Activated T-helper 17 cell treated with anti-CD3 and anti-CD28 coated beads, Interleukin-2, amount 50 U/mL, for 72 hours (primary cell): Measurements from ENCODE around the gene SMARCA4. TPM values are rescaled to one million over a fixed set of nuclear protein-coding genes. Genes with fewer than 3 reads are reported as not detected.
A peak's percentile ranks its signal among the peaks of the same experiment; 100 is the strongest.

Experiments
- ATAC-seq: fragments of 150-1000 bp; cut with Tn5 transposase; replicated peaks from 2 replicates; pipeline ENCODE4 v1.10.0; 2021; ENCODE audit warnings: mild to moderate bottlenecking, moderate library complexity
- H3K27ac Mint-ChIP-seq: one replicate; pipeline ENCODE4 v1.8.0; 2022; ENCODE audit warnings: mixed read lengths
- H3K27me3 Mint-ChIP-seq: one replicate; pipeline ENCODE4 v1.8.0; 2022; ENCODE audit warnings: mixed read lengths
- H3K36me3 Mint-ChIP-seq: one replicate; pipeline ENCODE4 v1.8.0; 2022; ENCODE audit warnings: low read depth, mild to moderate bottlenecking, mixed read lengths
- H3K4me1 Mint-ChIP-seq: one replicate; pipeline ENCODE4 v1.8.0; 2022; ENCODE audit warnings: mixed read lengths
- H3K4me3 Mint-ChIP-seq: one replicate; pipeline ENCODE4 v1.8.0; 2022; ENCODE audit warnings: mild to moderate bottlenecking, mixed read lengths
- H3K9me3 Mint-ChIP-seq: one replicate; pipeline ENCODE4 v1.8.0; 2022; ENCODE audit warnings: mixed read lengths
- total RNA-seq, 2 donors: library from RNA; stranded (reverse); gene quantifications; one replicate each; pipeline ENCODE4 v1.2.3, GENCODE V29; 2022

Gene SMARCA4
- total RNA-seq, 2 donors from 2014 or later: 71.5 to 119 TPM

DNA sequence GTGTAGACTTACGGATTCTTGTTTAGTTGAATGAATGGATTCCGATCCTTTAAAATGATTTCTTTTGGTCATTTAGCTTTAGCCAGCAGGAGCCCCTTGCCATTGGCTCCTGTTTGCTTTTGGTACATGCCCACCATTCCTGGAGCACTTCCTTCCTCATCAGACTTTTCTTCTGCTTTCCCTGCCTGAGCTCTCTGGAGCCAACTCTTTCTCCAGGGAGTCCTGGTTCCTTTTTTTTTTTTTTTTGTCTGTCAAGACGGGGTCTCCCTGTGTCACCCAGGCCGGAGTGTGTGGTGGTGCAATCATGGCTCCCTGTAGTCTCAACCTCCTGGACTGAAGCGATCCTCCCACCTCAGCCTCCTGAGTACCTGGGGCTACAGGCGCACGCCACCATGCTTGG lies 37.8 kb downstream of the SMARCA4 start:
- H3K9me3 Mint-ChIP-seq: no peaks in the 10 kb centered on the region
- H3K36me3 Mint-ChIP-seq: peaks cover 96% of the 10 kb centered on the region
- ATAC-seq: no peak

DNA sequence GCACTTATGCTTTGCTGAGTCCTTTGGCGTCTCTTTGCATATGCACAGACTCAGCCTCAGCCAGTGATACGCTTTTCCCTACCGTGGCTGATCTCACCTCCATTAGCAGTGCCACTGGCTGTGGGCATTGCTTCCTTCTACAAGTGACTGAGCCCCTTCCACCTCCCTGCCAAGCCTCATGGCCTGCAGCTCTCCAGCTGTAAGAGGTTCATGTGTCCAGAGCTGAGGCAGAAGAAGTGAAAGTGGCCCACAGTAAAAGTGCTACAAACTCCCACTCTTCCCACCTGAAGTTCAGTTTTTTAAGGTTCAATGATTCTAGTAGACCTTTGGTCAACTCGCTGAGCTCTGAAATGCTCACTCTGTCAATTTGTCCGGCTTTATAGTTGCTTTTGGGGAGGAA lies 44.7 kb downstream of the SMARCA4 start:
- no peak for ATAC-seq
- Mint-ChIP-seq H3K27me3 (no peaks in the 10 kb centered on the region), H3K36me3 (peaks cover 99% of the 10 kb centered on the region), H3K9me3 (no peaks in the 10 kb centered on the region), H3K4me3 (no peak overlapping the region), H3K27ac (no peak overlapping the region), H3K4me1 (no peaks in the 10 kb centered on the region)

More for the DNA sequence above, 37.8 kb downstream of the SMARCA4 start:
- H3K4me1 Mint-ChIP-seq: no peaks in the 10 kb centered on the region
- no peaks in the 10 kb centered on the region for H3K27me3 Mint-ChIP-seq
- peak overlapping the region; percentile 43 for H3K27ac Mint-ChIP-seq
- H3K4me3 Mint-ChIP-seq: no peak overlapping the region

DNA sequence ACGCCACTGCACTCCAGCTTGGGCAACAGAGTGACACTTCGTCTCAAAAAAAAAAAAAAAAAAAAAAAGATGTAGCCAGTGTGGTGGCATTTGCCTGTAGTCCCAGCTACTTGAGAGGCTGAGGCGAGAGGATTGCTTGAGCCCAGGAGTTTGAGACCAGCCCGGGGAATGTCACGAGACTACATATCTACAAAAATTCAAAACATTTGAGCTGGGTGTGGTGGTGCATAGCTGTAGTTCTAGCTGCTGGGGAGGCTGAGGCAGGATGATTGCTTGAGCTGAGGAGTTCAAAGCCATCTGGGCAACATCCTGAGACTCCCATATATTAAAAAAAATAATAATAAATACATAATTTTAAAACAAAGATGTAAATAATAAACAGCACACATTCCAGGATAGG lies 46.6 kb downstream of the SMARCA4 start:
- H3K4me1 Mint-ChIP-seq: no peaks in the 10 kb centered on the region
- ATAC-seq: no peak
- H3K27me3 Mint-ChIP-seq: no peaks in the 10 kb centered on the region
- peaks cover 99% of the 10 kb centered on the region for H3K36me3 Mint-ChIP-seq
- no peaks in the 10 kb centered on the region for H3K9me3 Mint-ChIP-seq
- H3K27ac Mint-ChIP-seq: no peak overlapping the region
- no peak overlapping the region for H3K4me3 Mint-ChIP-seq

DNA sequence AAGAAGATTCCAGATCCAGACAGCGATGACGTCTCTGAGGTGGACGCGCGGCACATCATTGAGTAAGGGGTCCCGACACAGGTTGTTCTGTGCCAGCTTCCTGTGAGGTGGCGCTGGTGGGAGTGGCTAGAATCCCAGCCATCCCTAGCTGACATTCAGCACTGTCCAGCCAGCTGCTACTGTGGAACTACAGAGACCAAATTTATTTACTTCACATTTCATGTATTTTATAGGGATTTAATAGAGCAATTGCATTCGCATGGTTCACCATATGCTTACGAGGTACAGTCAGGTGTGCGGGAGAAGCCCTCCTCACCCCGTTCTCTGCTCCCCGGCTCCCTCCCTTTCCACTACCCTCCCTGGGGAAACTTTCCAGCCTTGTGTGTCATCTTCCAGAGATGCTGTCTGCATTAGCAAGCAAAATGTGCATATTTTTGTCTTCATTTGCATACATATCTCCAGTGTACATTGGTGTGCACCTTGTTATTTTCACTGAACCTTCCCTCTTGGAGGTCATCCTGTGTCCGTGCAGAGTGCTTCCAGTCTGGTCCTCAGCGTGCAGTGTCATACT lies 47.2 kb downstream of the SMARCA4 start:
- Mint-ChIP-seq H3K36me3 (peaks cover 99% of the 10 kb centered on the region), H3K27me3 (no peaks in the 10 kb centered on the region), H3K4me3 (no peak overlapping the region), H3K4me1 (no peaks in the 10 kb centered on the region), H3K27ac (no peak overlapping the region), H3K9me3 (no peaks in the 10 kb centered on the region)
- ATAC-seq: no peak

DNA sequence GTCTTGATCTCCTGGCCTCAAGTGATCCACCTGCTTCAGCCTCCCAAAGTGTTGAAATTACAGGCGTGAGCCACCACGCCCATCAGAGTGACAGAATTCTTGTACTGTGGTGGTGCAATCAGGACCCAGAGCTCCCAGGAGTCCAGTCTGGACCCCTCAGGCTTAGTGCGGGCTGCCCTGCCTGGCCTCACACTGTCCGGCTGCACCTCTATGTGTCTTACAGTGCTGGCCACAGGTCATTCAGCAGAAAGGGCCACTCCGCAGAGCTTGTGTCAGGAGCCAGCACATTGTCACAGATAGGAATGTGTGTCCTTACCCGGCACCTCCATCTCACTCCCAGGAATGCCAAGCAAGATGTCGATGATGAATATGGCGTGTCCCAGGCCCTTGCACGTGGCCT lies 49.2 kb downstream of the SMARCA4 start:
- Mint-ChIP-seq H3K36me3 (peaks cover 99% of the 10 kb centered on the region), H3K27ac (no peak overlapping the region)
- no peak for ATAC-seq

DNA sequence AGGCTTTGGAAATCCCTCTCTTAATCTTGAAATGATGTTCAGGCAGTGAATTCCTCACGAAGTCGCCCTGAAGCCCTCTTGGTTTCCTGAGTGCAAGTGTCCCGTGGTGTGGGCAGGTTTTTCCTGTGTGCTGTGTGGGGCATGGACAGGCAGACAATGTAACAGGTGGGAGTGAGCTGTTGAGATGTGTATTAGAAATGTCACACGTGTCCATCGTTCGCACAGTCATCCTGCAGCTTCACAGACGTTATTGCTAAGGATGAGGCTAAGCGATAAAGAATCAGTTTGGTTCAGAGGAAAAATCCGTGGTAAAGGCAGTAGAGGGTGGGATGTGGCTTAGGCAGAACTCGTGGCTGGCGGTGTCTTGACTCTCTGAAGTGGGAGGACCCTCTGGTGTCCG lies 51.7 kb downstream of the SMARCA4 start:
- Mint-ChIP-seq H3K4me3 (no peak overlapping the region), H3K9me3 (no peaks in the 10 kb centered on the region), H3K27ac (no peak overlapping the region), H3K36me3 (peaks cover 99% of the 10 kb centered on the region), H3K4me1 (no peaks in the 10 kb centered on the region), H3K27me3 (no peaks in the 10 kb centered on the region)
- no peak for ATAC-seq

More for the DNA sequence above, 49.2 kb downstream of the SMARCA4 start:
- no peaks in the 10 kb centered on the region for H3K9me3 Mint-ChIP-seq
- no peaks in the 10 kb centered on the region for H3K4me1 Mint-ChIP-seq
- H3K4me3 Mint-ChIP-seq: no peak overlapping the region
- H3K27me3 Mint-ChIP-seq: no peaks in the 10 kb centered on the region

DNA sequence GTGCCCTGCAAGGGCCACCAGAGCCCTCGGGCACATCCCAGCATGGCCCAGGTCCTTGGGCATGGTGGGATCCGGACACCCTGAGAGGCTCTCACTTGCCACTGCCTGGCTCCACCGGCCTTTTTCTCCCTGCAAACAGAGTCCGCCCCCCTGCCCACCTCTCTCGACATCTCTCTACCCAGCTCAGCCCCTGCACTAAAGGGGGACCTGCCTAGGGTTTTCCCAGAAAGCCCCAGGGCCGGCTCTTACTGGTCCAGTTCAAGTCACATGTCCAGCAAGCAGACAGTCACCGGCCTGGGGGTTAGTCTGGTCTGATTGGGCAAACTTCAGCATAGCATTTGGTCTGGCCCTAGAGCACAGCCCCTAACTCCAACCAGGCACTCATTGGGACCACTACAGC lies 52.9 kb downstream of the SMARCA4 start:
- no peaks in the 10 kb centered on the region for H3K4me1 Mint-ChIP-seq
- no peaks in the 10 kb centered on the region for H3K27me3 Mint-ChIP-seq
- H3K27ac Mint-ChIP-seq: no peak overlapping the region
- peaks cover 99% of the 10 kb centered on the region for H3K36me3 Mint-ChIP-seq
- ATAC-seq: no peak
- H3K9me3 Mint-ChIP-seq: no peaks in the 10 kb centered on the region
- H3K4me3 Mint-ChIP-seq: no peak overlapping the region

DNA sequence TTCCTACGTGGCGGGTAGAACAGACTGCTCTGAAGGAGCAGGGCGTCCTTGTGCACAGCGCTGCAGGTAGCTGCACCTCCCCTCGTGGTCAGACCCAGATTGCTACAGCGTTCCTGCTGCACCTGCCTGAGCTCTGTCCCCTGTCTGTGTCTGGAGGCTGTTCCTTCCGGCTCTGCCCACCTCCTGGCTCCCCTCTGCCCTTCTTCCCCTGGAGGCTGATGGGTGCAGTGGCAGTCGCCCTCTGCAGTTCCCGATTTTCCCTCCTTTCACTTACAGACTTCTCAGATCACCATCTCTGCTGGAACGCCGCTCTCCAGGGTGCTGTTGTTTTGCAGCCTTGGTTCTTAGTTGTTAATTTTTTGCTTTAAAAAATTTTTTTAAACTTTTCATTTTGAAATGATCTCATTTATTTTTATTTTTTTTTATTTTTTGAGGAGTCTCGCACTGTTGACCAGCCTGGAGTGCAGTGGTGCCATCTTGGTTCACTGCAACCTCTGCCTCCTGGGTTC lies 53.6 kb downstream of the SMARCA4 start:
- Mint-ChIP-seq H3K36me3 (peaks cover 96% of the 10 kb centered on the region), H3K27me3 (no peaks in the 10 kb centered on the region), H3K9me3 (no peaks in the 10 kb centered on the region), H3K4me1 (no peaks in the 10 kb centered on the region), H3K4me3 (no peak overlapping the region), H3K27ac (no peak overlapping the region)
- ATAC-seq: no peak

DNA sequence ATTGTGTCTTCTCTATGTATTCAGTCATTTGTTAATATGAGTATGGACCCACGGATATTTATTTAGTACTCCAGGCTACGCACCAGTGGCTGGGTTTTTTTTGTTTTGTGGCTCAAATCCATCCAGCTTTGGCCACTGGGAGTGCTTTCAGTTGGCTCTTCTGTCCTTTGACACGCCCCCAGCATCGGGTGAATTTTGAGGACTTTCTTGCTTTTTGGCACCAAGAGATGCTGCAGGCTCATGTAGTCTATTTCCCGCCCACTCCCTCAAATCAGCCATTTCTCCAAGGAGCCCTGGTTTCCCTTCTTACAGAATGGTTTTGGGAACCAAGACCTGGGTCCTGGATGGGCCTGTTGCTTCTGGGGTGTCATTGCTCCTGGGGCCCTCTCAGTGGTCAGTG lies 55.8 kb downstream of the SMARCA4 start:
- H3K36me3 Mint-ChIP-seq: peaks cover 95% of the 10 kb centered on the region
- H3K27me3 Mint-ChIP-seq: no peaks in the 10 kb centered on the region
- H3K27ac Mint-ChIP-seq: no peak overlapping the region
- no peak overlapping the region for H3K4me3 Mint-ChIP-seq
- no peaks in the 10 kb centered on the region for H3K4me1 Mint-ChIP-seq
- no peak for ATAC-seq
- no peaks in the 10 kb centered on the region for H3K9me3 Mint-ChIP-seq

DNA sequence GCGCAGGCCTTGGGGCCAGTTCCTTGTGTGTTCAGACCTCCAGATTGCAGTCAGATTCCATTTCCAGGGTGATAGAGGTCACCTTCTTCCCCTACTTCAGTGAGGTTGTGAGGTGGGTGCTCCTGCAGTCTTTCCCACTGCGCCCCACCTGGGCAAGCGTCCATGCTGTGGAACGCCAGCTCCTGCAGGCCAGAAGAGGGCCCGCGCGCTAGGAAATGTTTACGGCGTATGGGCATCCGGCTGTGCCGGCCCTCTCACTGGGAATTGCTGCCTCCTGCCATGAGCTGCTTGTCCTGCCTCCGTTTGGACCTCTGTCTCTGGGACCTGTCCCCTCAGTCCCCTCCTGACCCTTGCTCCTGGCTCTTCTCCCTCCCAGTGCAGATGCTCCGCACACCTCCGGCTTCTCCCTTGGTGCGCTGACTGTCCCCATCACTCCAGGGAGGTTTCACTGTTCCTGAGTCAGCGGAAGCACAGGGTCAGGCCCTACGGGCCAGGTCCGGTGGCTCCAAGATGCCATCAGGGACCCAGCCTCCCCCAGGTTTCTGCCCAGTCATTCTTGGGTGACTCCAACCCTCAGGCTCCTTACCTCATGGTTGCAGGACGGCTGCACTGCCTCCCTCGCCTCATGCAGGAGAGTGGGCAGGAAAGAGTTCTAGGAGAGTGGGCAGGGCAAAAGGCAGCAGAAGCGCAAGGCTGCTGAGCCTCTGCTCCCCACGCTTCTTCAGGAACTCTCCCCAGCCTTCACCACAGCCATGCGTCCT lies 56.6 kb downstream of the SMARCA4 start:
- Mint-ChIP-seq H3K9me3 (no peaks in the 10 kb centered on the region), H3K27ac (no peak overlapping the region), H3K36me3 (peaks cover 95% of the 10 kb centered on the region), H3K27me3 (no peaks in the 10 kb centered on the region), H3K4me3 (no peak overlapping the region), H3K4me1 (no peaks in the 10 kb centered on the region)
- no peak for ATAC-seq

DNA sequence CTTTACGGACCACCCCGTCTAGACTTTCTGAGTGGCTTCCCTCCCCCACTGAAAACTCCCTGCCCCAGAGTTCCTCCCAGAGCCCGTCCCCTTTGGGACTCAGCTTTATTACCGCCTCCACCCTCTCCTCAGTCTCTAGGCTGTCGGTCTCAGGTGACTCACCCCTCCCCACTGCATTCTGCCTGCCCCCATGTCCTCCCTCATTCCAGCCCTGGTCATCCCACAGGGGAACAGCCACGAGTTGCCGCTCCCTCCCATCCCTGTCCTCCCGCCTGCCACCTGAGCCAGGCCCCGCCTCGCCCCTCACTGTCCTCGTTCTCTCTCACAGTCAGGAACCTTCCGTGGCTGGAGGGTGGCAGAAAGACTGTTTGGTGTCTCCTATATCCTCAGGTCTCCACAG lies 57.3 kb downstream of the SMARCA4 start:
- Mint-ChIP-seq H3K9me3 (no peaks in the 10 kb centered on the region), H3K27ac (peak overlapping the region; percentile 56), H3K27me3 (no peaks in the 10 kb centered on the region), H3K36me3 (peaks cover 95% of the 10 kb centered on the region), H3K4me3 (no peak overlapping the region), H3K4me1 (no peaks in the 10 kb centered on the region)
- ATAC-seq: no peak

DNA sequence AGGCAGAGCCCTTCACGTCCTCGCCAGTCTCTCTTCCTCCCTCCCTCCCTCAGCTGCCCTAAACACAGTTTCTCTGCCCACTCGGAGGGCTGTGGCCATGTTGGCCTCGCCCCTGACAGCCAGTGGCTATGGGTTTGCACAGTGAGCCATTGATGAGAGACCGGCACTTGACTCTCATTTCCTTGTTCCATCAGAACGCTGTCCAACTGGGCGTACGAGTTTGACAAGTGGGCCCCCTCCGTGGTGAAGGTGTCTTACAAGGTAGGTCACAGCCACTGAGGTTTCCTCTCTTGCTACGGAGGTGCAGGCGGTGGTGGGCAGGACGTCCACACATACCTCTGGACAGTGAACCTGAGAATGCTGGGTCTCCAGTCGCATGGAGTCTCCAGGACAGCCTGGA lies 57.9 kb downstream of the SMARCA4 start:
- Mint-ChIP-seq H3K4me3 (no peak overlapping the region), H3K36me3 (peaks cover 95% of the 10 kb centered on the region), H3K4me1 (no peaks in the 10 kb centered on the region), H3K9me3 (no peaks in the 10 kb centered on the region), H3K27ac (peak overlapping the region; percentile 56), H3K27me3 (no peaks in the 10 kb centered on the region)
- ATAC-seq: no peak

DNA sequence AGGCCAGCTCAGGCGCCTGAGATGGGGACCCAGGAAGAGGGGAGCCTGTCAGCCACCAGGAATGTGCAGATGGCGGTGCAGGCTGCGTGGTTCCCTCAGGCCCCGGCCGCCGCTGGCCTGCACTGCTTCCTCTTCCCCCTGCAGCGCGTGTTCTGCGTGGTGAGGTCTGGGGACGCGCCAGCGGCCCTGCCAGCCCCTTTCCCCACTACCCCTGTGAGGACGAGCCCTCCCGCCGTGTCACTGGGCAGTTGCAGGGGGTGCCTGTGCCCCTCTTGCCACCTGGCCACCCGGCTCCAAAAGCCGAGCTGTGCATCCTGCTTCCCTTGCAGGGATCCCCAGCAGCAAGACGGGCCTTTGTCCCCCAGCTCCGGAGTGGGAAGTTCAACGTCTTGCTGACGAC lies 58.4 kb downstream of the SMARCA4 start:
- H3K36me3 Mint-ChIP-seq: peaks cover 95% of the 10 kb centered on the region
- H3K4me1 Mint-ChIP-seq: no peaks in the 10 kb centered on the region
- H3K27me3 Mint-ChIP-seq: no peaks in the 10 kb centered on the region
- H3K27ac Mint-ChIP-seq: peak overlapping the region; percentile 56
- no peak overlapping the region for H3K4me3 Mint-ChIP-seq
- no peak for ATAC-seq
- H3K9me3 Mint-ChIP-seq: no peaks in the 10 kb centered on the region

DNA sequence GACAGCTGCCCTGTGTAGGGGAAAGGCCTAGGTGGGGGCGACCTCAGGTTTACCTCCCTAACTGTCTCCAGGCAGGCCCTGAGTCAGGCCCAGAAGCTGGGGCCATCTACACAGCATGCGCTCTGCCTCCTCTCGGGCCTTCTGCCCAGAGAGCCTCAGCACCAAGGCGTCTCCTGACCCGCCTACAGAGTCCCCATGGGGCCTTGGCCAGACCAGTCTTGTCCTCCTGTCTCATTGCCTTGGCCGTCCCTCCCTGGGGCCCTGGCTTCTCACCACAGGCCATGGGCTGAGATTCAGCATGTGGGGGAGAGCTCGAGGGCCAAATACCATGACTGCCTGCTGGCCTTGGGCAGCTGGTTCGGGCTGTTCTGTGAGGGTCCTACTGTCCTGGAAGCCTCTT lies 59.0 kb downstream of the SMARCA4 start:
- Mint-ChIP-seq H3K4me3 (no peak overlapping the region), H3K27me3 (no peaks in the 10 kb centered on the region), H3K9me3 (no peaks in the 10 kb centered on the region), H3K36me3 (peaks cover 90% of the 10 kb centered on the region), H3K4me1 (no peaks in the 10 kb centered on the region), H3K27ac (no peak overlapping the region)
- no peak for ATAC-seq

DNA sequence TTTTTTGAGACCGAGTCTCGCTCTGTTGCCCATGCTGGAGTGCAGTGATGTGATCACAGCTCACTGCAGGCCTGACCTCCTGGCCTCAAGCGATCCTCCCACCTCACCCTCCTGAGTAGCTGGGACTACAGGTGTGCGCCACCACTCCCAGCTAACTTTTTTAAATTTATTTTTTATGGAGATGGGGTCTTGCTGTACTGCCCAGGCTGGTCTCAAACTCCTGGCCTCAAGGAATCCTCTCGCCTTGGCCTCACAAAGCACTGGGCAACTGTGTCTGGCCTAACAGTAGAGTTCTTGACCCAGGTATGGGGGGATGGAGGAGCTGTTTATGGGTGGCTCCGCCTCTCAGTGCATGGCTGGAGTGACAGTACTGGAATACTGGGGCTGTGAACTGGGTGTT lies 59.6 kb downstream of the SMARCA4 start:
- H3K4me1 Mint-ChIP-seq: no peaks in the 10 kb centered on the region
- peaks cover 90% of the 10 kb centered on the region for H3K36me3 Mint-ChIP-seq
- no peak overlapping the region for H3K27ac Mint-ChIP-seq
- H3K4me3 Mint-ChIP-seq: no peak overlapping the region
- no peaks in the 10 kb centered on the region for H3K27me3 Mint-ChIP-seq
- no peak for ATAC-seq
- H3K9me3 Mint-ChIP-seq: no peaks in the 10 kb centered on the region
